ENCODE data around the gene ZDHHC7. TPM values are rescaled to one million over a fixed set of nuclear protein-coding genes. Genes with fewer than 3 reads are reported as not detected.

Gene ZDHHC7
- total RNA-seq, 1 experiment from 2014 or later, result 39.1 TPM

- H3K4me1 ChIP-seq (ENCODE audit: insufficient read depth, low read length), result no peaks in the 10 kb centered on the region; the same call in 1 of the 2 replicates
- H3K23me2 ChIP-seq (ENCODE audit: insufficient read length, low read depth, low read length, poor library complexity, severe bottlenecking), result no peaks in the 10 kb centered on the region
- H4K8ac ChIP-seq (replicated peaks; ENCODE audit: insufficient read length, low read depth, low read length), result no peak overlapping the region
- Mint-ChIP-seq H3K27ac (no peak overlapping the region; a peak in 1 of 7 replicates), H3K36me3 (ENCODE audit: insufficient read depth in 1 of 3, low read depth in 3 of 3) (no peaks in the 10 kb centered on the region; a peak in 1 of 7 replicates), H3K27me3 (ENCODE audit: low read depth) (peaks cover 12% of the 10 kb centered on the region), H3K4me1 (peaks cover 3 to 7% of the 10 kb centered on the region in 2 experiments; a peak in 2 of 4 replicates), H3K9me3 (no peaks in the 10 kb centered on the region), H3K4me3 (no peak overlapping the region)
- no peak overlapping the region for H4K91ac ChIP-seq (ENCODE audit: insufficient read length, low read depth, low read length)
- TF ChIP-seq, protein P1, sequence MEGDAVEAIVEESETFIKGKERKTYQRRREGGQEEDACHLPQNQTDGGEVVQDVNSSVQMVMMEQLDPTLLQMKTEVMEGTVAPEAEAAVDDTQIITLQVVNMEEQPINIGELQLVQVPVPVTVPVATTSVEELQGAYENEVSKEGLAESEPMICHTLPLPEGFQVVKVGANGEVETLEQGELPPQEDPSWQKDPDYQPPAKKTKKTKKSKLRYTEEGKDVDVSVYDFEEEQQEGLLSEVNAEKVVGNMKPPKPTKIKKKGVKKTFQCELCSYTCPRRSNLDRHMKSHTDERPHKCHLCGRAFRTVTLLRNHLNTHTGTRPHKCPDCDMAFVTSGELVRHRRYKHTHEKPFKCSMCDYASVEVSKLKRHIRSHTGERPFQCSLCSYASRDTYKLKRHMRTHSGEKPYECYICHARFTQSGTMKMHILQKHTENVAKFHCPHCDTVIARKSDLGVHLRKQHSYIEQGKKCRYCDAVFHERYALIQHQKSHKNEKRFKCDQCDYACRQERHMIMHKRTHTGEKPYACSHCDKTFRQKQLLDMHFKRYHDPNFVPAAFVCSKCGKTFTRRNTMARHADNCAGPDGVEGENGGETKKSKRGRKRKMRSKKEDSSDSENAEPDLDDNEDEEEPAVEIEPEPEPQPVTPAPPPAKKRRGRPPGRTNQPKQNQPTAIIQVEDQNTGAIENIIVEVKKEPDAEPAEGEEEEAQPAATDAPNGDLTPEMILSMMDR (conservative IDR thresholded peaks at IDR 0.05), result no peak
- no peaks in the 10 kb centered on the region for H3K27me3 ChIP-seq (ENCODE audit: insufficient read depth, low read length)
- no peak overlapping the region for H2BK20ac ChIP-seq (ENCODE audit: low read depth, low read length, poor library complexity, severe bottlenecking)
- no peak overlapping the region for H2AK5ac ChIP-seq (ENCODE audit: insufficient read length, low read length)
- no peak overlapping the region for H3K56ac ChIP-seq (ENCODE audit: insufficient read length, low read depth, low read length)
- no peaks in the 10 kb centered on the region for H3K79me2 ChIP-seq (ENCODE audit: insufficient read depth, low read length)
- no CpG with 5 or more reads among the region's 15 CpGs for WGBS (ENCODE audit: extremely low coverage, insufficient read length, low lambda C conversion rate)
- no peak overlapping the region for H3K14ac ChIP-seq (ENCODE audit: insufficient read depth, low read length)
- H2BK12ac ChIP-seq (ENCODE audit: insufficient read length, low read depth, low read length), result no peak overlapping the region
- H3K4ac ChIP-seq (ENCODE audit: low read depth, low read length), result no peak overlapping the region
- H3K79me1 ChIP-seq (ENCODE audit: insufficient read depth, low read depth, low read length, poor library complexity, severe bottlenecking), result no peaks in the 10 kb centered on the region
- no peak overlapping the region for H2BK15ac ChIP-seq (ENCODE audit: low read depth, low read length)
- H4K5ac ChIP-seq (ENCODE audit: insufficient read length, low read depth, low read length), result no peak overlapping the region
- no peak overlapping the region for H2BK120ac ChIP-seq (ENCODE audit: low read depth, low read length, poor library complexity, severe bottlenecking)
- no peak overlapping the region for H3K4me2 ChIP-seq (ENCODE audit: insufficient read depth, insufficient read length, low read length)
- H3K23ac ChIP-seq (ENCODE audit: insufficient read length, low read depth, low read length), result no peak overlapping the region
- H3K18ac ChIP-seq (ENCODE audit: insufficient read length, low read depth, low read length), result no peak overlapping the region
- no peak for DNase-seq
- no peak overlapping the region for H3T11ph ChIP-seq (ENCODE audit: low read length)
- no peaks in the 10 kb centered on the region for H4K20me1 ChIP-seq (ENCODE audit: control insufficient read depth, insufficient read depth, insufficient read length)
- H3K27ac ChIP-seq (ENCODE audit: insufficient read length, low read depth, low read length), result no peak overlapping the region
- H3K9ac ChIP-seq (ENCODE audit: extremely low read depth, insufficient read length, low read length), result no peak overlapping the region
- no peak overlapping the region for H2BK5ac ChIP-seq (ENCODE audit: insufficient read length, low read length)
- H2AFZ ChIP-seq (ENCODE audit: low read length), result no peak overlapping the region
- H3K9me3 ChIP-seq (ENCODE audit: control insufficient read depth, low read depth, low read length), result no peaks in the 10 kb centered on the region
Measured at GRCh38 chr16:85049706-85050305, 38.5 kb upstream of the ZDHHC7 start.

Measured in H9 (cell line).